Mesothelial cell of epicardium (in vitro differentiated cells): Measurements from ENCODE around the gene CMKLR1. TPM values are rescaled to one million over a fixed set of nuclear protein-coding genes. Genes with fewer than 3 reads are reported as not detected.

Source experiments
- DNase-seq, 2 experiments: peaks; one replicate each; pipeline ENCODE4 v3.0.0; 2021; ENCODE audit warnings: low spot score in 2 of 2; ENCODE audit not compliant: unreplicated experiment in 2 of 2
- H3K27ac Mint-ChIP-seq: 2 replicates; pipeline ENCODE4 v1.8.0; 2021; ENCODE audit warnings: mixed read lengths
- H3K27me3 Mint-ChIP-seq: 2 replicates; pipeline ENCODE4 v1.8.0; 2021; ENCODE audit warnings: low read depth, mixed read lengths
- H3K36me3 Mint-ChIP-seq: 2 replicates; pipeline ENCODE4 v1.8.0; 2021; ENCODE audit warnings: mixed read lengths
- H3K4me1 Mint-ChIP-seq: 2 replicates; pipeline ENCODE4 v1.8.0; 2021; ENCODE audit warnings: mixed read lengths
- H3K4me3 Mint-ChIP-seq: 2 replicates; pipeline ENCODE4 v1.8.0; 2021; ENCODE audit warnings: mild to moderate bottlenecking, moderate library complexity, mixed read lengths
- H3K9me3 Mint-ChIP-seq: 2 replicates; pipeline ENCODE4 v1.8.0; 2021; ENCODE audit warnings: mixed read lengths
- CTCF ChIP-seq: fragments of 200-600 bp; sonication (generic); IDR thresholded peaks from one replicate; pipeline ENCODE4 v1.5.0; 2021; ENCODE audit warnings: antibody characterized with exemption; ENCODE audit not compliant: unreplicated experiment
- total RNA-seq: library from RNA; stranded (reverse); gene quantifications from 3 replicates; pipeline ENCODE4 v1.2.1, GENCODE V29; 2021

The CMKLR1 gene
- total RNA-seq, 1 donor from 2014 or later: 0.87 TPM

DNA sequence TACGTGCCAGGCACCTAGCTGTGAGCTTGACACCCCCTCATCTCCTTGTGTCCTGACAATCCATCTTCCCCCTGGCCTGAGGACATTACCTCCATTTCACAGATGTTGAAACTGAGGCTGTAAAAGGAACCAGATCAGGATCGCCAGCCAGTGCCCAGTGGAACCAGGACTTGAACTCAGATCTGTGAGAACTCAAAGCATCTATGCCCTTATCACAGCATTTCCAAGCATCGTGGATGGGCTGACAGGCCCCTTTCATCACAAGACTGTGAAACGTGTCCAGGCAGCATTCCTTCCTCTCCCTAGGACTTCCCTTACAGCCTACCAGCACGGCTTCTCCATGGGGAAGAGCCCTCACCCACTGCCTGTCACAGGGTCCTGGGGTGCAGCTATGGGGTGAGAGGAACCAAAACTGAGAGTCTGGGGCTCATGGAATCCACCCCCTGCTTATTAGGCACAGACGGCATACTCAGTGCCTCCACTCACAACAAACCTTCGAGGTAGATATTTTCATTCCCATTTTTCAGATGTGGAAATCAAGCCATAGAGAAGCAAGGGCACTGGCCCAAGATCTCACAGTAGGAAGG lies 26.9 kb downstream of the CMKLR1 start:
- no peak for DNase-seq
- no peaks in the 10 kb centered on the region for H3K9me3 Mint-ChIP-seq
- no peak overlapping the region for H3K4me3 Mint-ChIP-seq
- TF ChIP-seq CTCF: no peak
- H3K27me3 Mint-ChIP-seq: peaks cover 1% of the 10 kb centered on the region
- H3K4me1 Mint-ChIP-seq: peaks cover 23% of the 10 kb centered on the region
- H3K36me3 Mint-ChIP-seq: no peaks in the 10 kb centered on the region
- no peak overlapping the region for H3K27ac Mint-ChIP-seq

- Mint-ChIP-seq H3K4me1 (peaks cover 23% of the 10 kb centered on the region), H3K27ac (no peak overlapping the region), H3K4me3 (no peak overlapping the region), H3K36me3 (no peaks in the 10 kb centered on the region), H3K9me3 (no peaks in the 10 kb centered on the region), H3K27me3 (peaks cover 3% of the 10 kb centered on the region)
- DNase-seq: no peak
- no peak for TF ChIP-seq CTCF
These were observed 27.5 kb downstream of the CMKLR1 start for GRCh38 chr12:108311605-108312004.

GRCh38 chr12:108310489-108310888 lies 28.6 kb downstream of the CMKLR1 start:
- Mint-ChIP-seq H3K9me3 (no peaks in the 10 kb centered on the region), H3K4me3 (no peak overlapping the region), H3K36me3 (no peaks in the 10 kb centered on the region), H3K4me1 (peaks cover 23% of the 10 kb centered on the region), H3K27ac (no peak overlapping the region), H3K27me3 (peaks cover 6% of the 10 kb centered on the region)
- TF ChIP-seq CTCF: no peak
- no peak for DNase-seq

DNA sequence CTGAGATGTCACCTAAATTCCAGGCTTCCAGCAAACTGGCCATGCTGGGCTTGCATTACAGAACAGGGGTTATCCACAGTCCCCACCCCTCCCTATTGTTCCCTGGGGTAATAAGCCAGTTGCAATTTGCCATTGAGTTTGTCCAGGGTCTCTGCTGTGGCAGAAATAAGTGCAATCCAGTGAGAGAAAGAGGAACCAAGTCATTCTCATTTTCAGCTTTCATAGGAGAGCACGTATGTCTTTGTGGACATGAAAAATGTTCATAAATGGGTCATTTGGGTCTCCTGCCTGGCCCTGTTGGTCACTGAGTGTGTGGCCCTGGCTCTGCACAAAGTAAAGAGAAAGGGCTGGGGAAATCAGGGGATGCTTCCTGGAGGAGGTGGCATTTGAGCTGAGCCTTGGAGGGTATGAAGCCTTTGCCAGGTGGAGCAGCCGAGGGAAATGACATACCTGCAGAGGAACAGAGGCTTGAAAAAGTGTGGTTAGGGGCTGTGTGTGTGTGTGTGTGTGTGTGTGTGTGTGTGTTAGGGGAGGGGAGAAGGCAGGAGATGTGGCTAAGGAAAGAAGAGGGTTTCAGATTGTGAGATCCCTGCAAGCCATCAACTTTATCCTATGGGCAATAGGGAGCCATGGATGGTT lies 29.3 kb downstream of the CMKLR1 start:
- Mint-ChIP-seq H3K9me3 (no peaks in the 10 kb centered on the region), H3K27ac (no peak overlapping the region), H3K36me3 (no peaks in the 10 kb centered on the region), H3K4me1 (peaks cover 30% of the 10 kb centered on the region), H3K4me3 (no peak overlapping the region), H3K27me3 (peaks cover 6% of the 10 kb centered on the region)
- TF ChIP-seq CTCF: no peak
- no peak for DNase-seq

DNA sequence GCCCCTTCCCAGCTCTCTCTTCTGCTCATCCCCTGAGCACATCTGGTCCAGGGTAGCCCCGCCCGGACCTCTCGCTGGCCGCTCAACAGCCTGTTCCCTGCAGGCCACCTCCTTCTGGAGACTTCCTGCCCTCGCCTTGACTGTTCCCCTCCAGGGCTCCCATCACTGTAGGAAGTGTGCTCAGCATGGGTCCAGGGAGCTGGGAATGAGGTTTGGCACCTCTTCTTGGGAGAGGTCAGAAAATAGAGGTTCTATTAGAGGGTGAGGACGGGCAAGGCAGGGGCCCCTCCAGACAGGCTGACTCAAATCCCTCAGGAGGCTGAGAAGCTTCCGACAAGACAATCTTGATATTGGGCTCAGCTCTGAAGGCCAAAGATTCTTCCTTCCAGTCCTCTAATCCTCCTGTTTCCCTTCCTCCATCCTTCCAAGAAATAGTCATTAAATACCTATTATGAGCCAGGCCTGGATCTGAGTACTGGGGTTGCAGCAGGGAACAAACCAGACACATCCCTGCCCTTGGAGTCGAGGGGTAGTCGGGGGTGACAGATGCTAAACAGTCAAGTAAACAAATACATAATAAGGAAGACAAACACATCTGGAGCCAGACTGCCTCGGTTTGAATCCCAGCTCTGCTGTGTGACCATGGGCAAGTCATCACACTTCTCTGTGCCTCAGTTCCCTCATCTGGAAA lies 30.6 kb downstream of the CMKLR1 start:
- H3K36me3 Mint-ChIP-seq: no peaks in the 10 kb centered on the region
- peaks cover 31% of the 10 kb centered on the region for H3K4me1 Mint-ChIP-seq
- peaks cover 6% of the 10 kb centered on the region for H3K27me3 Mint-ChIP-seq
- H3K9me3 Mint-ChIP-seq: no peaks in the 10 kb centered on the region
- no peak for DNase-seq
- H3K27ac Mint-ChIP-seq: no peak overlapping the region
- H3K4me3 Mint-ChIP-seq: no peak overlapping the region
- no peak for TF ChIP-seq CTCF
